Stimulated activated effector memory CD8-positive, alpha-beta T cell treated with anti-CD3 and anti-CD28 coated beads, Interleukin-12 subunit alpha, Interleukin-12 subunit beta, amount 100 ng/mL, for 72 hours (primary cell): ENCODE measurements around the gene VWC2.
A peak's percentile ranks its signal among the peaks of the same experiment; 100 is the strongest.
"Not testable (repeated sequence)": the region's sequence is repeated elsewhere in the genome, so short reads cannot be mapped to it uniquely, and the experiment has no call there.

Source experiments
- ATAC-seq: fragments of 150-1000 bp; cut with Tn5 transposase; 2 replicates; pipeline ENCODE4 v1.10.0; 2021
- DNase-seq, 2 donors: peaks; one replicate each; pipeline ENCODE4 v3.0.0; 2021 to 2022; ENCODE audit warnings: low spot score in 2 of 2
- H3K27ac Mint-ChIP-seq: one replicate; pipeline ENCODE4 v1.8.0; 2022; ENCODE audit warnings: mild to moderate bottlenecking, mixed read lengths
- H3K36me3 Mint-ChIP-seq: one replicate; pipeline ENCODE4 v1.8.0; 2022; ENCODE audit warnings: mild to moderate bottlenecking, mixed read lengths
- H3K4me1 Mint-ChIP-seq: one replicate; pipeline ENCODE4 v1.8.0; 2022; ENCODE audit warnings: mixed read lengths
- H3K4me3 Mint-ChIP-seq: one replicate; pipeline ENCODE4 v1.8.0; 2022; ENCODE audit warnings: mild to moderate bottlenecking, mixed read lengths
- H3K9me3 Mint-ChIP-seq: one replicate; pipeline ENCODE4 v1.8.0; 2022; ENCODE audit warnings: mixed read lengths

VWC2 gene

GRCh38 chr7:49803812-49804211 is 30.4 kb downstream of the VWC2 start:
- H3K4me1 Mint-ChIP-seq = no peaks in the 10 kb centered on the region
- H3K36me3 Mint-ChIP-seq = no peaks in the 10 kb centered on the region
- ATAC-seq (no peak), DNase-seq (no peak)
- H3K27ac Mint-ChIP-seq = no peak overlapping the region
- no peak overlapping the region for H3K4me3 Mint-ChIP-seq
- peaks cover 3% of the 10 kb centered on the region for H3K9me3 Mint-ChIP-seq

- Mint-ChIP-seq H3K36me3 (no peaks in the 10 kb centered on the region), H3K4me3 (no peak overlapping the region), H3K27ac (no peak overlapping the region), H3K9me3 (peaks cover 3% of the 10 kb centered on the region), H3K4me1 (no peaks in the 10 kb centered on the region)
- ATAC-seq (no peak), DNase-seq (no peak)
These were observed 32.1 kb downstream of the VWC2 start for GRCh38 chr7:49805371-49806007.

DNA sequence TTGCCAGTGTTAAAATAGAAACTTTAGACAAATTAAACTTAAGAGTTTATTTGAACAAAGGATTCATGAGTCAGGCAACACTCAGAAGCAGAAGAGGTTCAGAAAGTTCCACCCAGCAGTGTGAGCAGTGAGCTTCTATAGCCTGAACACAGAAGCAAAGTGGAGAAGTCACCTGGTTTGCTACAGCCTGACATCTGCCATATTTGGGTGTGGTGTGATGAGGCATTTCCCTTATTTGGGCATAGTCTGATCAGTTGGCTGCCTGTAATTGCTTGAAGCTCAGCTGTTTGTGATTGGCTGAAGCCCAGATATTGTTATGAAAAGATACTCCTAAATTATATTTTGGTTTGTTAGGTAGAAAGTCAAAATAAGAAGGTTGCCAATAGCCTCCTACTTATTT is 39.1 kb downstream of the VWC2 start:
- no peaks in the 10 kb centered on the region for H3K36me3 Mint-ChIP-seq
- DNase-seq (no peak), ATAC-seq (no peak)
- no peak overlapping the region for H3K27ac Mint-ChIP-seq
- no peak overlapping the region for H3K4me3 Mint-ChIP-seq
- peaks cover 2% of the 10 kb centered on the region for H3K9me3 Mint-ChIP-seq
- H3K4me1 Mint-ChIP-seq = no peaks in the 10 kb centered on the region

DNA sequence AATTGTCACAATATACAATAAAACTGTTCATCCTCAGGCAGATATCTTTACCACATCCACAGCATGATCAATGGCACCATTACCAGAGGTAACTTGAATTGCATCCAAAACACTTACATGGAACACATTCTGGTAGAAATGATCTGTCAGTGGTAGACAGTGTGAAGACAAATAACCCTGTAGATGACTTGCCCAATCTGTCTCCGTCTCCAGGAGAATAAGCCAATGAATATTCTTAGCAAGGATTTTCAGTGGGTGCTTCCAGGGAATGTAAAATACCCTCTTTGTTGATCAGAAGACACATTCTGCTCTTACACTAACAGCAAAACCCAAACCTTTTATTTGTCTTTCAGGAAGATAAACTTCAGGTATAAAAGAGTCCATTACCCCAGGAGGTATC is 43.8 kb downstream of the VWC2 start:
- H3K4me1 Mint-ChIP-seq = no peaks in the 10 kb centered on the region
- H3K9me3 Mint-ChIP-seq = peaks cover 6% of the 10 kb centered on the region
- no peak overlapping the region for H3K27ac Mint-ChIP-seq
- DNase-seq (no peak), ATAC-seq (no peak)
- no peak overlapping the region for H3K4me3 Mint-ChIP-seq
- no peaks in the 10 kb centered on the region for H3K36me3 Mint-ChIP-seq

- Mint-ChIP-seq H3K9me3 (peaks cover 9% of the 10 kb centered on the region), H3K36me3 (no peaks in the 10 kb centered on the region), H3K4me3 (no peak overlapping the region), H3K4me1 (no peaks in the 10 kb centered on the region), H3K27ac (no peak overlapping the region)
- ATAC-seq (no peak), DNase-seq (no peak)
These were observed 47.7 kb downstream of the VWC2 start for GRCh38 chr7:49821181-49821580.

GRCh38 chr7:49822856-49823255 is 49.4 kb downstream of the VWC2 start:
- Mint-ChIP-seq H3K9me3 (peaks cover 9% of the 10 kb centered on the region), H3K4me3 (no peak overlapping the region), H3K4me1 (no peaks in the 10 kb centered on the region), H3K27ac (no peak overlapping the region), H3K36me3 (no peaks in the 10 kb centered on the region)
- no peak for ATAC-seq
- no peak for DNase-seq

GRCh38 chr7:49823566-49823965 is 50.1 kb downstream of the VWC2 start:
- Mint-ChIP-seq H3K4me3 (no peak overlapping the region), H3K9me3 (peaks cover 12% of the 10 kb centered on the region), H3K36me3 (no peaks in the 10 kb centered on the region), H3K4me1 (no peaks in the 10 kb centered on the region), H3K27ac (no peak overlapping the region)
- ATAC-seq (no peak), DNase-seq (no peak)

GRCh38 chr7:49839863-49840645 is 66.6 kb downstream of the VWC2 start:
- DNase-seq (no peak), ATAC-seq (no peak)
- no peak overlapping the region for H3K4me3 Mint-ChIP-seq
- no peaks in the 10 kb centered on the region for H3K36me3 Mint-ChIP-seq
- no peak overlapping the region for H3K27ac Mint-ChIP-seq
- H3K4me1 Mint-ChIP-seq = no peaks in the 10 kb centered on the region
- H3K9me3 Mint-ChIP-seq = peaks cover 2% of the 10 kb centered on the region

DNA sequence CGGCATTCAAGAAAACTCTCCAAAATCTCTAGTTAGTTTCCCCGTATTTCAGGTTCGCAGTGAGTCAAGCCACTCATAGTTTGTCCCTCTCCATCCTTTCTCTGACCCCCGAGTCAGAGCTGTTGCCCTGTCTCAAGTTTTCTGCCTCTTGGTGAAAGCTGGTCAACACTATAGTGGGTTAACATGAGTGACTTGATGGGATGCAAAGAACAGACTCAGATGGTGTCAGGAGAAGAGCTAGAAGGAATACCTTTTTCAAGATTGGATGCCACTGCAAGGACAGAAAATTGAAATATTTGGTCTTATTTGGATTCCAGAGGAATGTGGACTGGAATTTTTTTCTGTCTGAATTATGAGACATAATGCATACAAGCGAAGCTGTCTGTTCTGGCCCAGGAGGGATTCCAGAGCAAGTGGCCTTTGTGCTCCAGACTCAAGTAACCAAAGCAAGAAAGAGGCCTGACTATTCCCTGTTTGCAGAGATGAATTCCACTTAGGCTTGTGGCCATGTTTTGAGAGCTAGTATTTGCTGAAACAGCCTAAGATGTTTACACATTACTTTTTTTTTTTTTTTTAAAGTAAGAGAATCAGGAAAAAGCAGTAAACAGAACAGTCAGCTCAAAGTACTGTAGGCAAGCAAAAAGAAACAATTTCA is 67.4 kb downstream of the VWC2 start:
- Mint-ChIP-seq H3K36me3 (no peaks in the 10 kb centered on the region), H3K4me3 (no peak overlapping the region), H3K9me3 (peaks cover 2% of the 10 kb centered on the region), H3K27ac (no peak overlapping the region), H3K4me1 (no peaks in the 10 kb centered on the region)
- DNase-seq = no peak
- ATAC-seq = no peak

- Mint-ChIP-seq H3K4me1 (no peaks in the 10 kb centered on the region), H3K36me3 (no peaks in the 10 kb centered on the region), H3K27ac (no peak overlapping the region), H3K4me3 (no peak overlapping the region), H3K9me3 (no peaks in the 10 kb centered on the region)
- ATAC-seq (no peak), DNase-seq (no peak)
These were observed 72.2 kb downstream of the VWC2 start for GRCh38 chr7:49845626-49846025.

DNA sequence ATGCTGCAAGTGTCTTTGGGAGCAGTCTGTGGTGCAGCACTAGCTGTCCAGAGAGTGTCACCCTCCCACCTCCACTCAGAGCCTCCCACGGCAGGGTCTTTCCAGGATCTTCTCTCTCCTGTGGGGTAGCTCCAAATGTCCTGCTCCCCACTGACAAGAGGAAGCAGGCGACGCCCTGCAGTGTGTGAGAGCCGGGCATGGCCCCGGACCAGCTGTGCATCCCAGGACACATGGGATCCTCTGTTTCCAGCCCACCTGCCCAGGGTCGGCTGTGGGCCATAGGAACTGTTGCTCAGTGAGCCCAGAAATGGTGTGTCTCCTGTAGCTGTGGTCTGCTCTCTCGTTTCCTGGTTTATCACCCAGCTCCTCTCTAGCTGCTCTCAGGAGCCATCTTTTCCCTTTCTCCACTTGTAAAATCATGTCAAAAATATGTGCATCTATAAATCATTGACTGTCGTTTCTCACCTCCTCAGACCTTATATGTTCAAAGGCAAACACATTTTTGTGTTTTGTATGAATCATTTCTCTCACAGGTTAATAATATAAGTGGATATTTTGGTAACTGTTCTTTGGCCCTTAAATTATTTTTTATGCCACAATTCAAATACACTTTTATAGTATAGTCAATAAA is 74.9 kb downstream of the VWC2 start:
- H3K4me3 Mint-ChIP-seq = no peak overlapping the region
- no peaks in the 10 kb centered on the region for H3K9me3 Mint-ChIP-seq
- no peak overlapping the region for H3K27ac Mint-ChIP-seq
- no peaks in the 10 kb centered on the region for H3K36me3 Mint-ChIP-seq
- no peak for DNase-seq
- H3K4me1 Mint-ChIP-seq = no peaks in the 10 kb centered on the region
- ATAC-seq = no peak

DNA sequence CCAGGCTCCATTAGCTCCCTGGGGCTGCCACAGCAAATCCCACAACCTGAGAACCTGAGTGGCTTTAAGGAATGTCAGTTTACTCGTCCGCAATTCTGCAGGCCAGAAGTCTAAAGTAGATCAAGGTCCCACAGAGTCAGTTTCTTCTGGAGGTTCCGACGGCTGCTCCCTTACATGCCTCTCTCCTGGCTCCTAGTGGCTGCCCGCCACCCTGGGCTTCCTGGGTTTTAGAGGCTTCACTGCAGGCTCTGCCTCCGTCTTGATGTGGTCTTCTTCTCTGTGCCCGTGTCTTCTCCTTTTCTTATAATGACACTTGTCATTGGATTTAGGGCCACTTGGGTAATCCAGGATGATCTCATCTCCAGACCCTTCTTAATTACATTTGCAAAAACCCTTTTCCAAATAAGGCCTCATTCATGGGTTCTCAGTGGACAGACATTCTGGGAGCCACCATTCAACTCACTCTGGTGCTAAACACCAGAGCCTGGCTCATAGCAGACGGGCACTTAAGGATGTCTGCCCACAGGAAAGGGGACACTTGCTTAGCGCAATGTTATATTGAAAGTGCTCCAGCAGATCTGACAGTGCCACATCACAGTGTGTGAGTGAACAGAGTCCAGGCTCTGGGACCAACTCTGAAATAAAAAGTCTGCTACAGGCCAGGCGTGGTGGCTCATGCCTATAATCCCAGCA is 77.6 kb downstream of the VWC2 start:
- H3K4me1 Mint-ChIP-seq = no peaks in the 10 kb centered on the region
- no peaks in the 10 kb centered on the region for H3K9me3 Mint-ChIP-seq
- no peak for ATAC-seq
- H3K27ac Mint-ChIP-seq = no peak overlapping the region
- no peaks in the 10 kb centered on the region for H3K36me3 Mint-ChIP-seq
- no peak overlapping the region for H3K4me3 Mint-ChIP-seq
- DNase-seq = no peak

GRCh38 chr7:49851614-49851934 is 78.1 kb downstream of the VWC2 start:
- not testable (repeated sequence) for H3K36me3 Mint-ChIP-seq, H3K27ac Mint-ChIP-seq, H3K9me3 Mint-ChIP-seq, DNase-seq, ATAC-seq, H3K4me1 Mint-ChIP-seq, H3K4me3 Mint-ChIP-seq

- Mint-ChIP-seq H3K27ac (no peak overlapping the region), H3K9me3 (no peaks in the 10 kb centered on the region), H3K4me3 (no peak overlapping the region), H3K36me3 (no peaks in the 10 kb centered on the region), H3K4me1 (no peaks in the 10 kb centered on the region)
- DNase-seq = no peak
- ATAC-seq = peak; percentile 14
These were observed 79.4 kb downstream of the VWC2 start for GRCh38 chr7:49852619-49853462.
